Inflammatory macrophage treated with lipopolysaccharide for 1 hour (primary cell): ENCODE results near the gene PDIK1L.
A peak's percentile ranks its signal among the peaks of the same experiment; 100 is the strongest.

Experiments
- DNase-seq, 2 donors: peaks; one replicate each; pipeline ENCODE4 v3.0.0-alpha.2; 2020 to 2022

PDIK1L gene

DNA sequence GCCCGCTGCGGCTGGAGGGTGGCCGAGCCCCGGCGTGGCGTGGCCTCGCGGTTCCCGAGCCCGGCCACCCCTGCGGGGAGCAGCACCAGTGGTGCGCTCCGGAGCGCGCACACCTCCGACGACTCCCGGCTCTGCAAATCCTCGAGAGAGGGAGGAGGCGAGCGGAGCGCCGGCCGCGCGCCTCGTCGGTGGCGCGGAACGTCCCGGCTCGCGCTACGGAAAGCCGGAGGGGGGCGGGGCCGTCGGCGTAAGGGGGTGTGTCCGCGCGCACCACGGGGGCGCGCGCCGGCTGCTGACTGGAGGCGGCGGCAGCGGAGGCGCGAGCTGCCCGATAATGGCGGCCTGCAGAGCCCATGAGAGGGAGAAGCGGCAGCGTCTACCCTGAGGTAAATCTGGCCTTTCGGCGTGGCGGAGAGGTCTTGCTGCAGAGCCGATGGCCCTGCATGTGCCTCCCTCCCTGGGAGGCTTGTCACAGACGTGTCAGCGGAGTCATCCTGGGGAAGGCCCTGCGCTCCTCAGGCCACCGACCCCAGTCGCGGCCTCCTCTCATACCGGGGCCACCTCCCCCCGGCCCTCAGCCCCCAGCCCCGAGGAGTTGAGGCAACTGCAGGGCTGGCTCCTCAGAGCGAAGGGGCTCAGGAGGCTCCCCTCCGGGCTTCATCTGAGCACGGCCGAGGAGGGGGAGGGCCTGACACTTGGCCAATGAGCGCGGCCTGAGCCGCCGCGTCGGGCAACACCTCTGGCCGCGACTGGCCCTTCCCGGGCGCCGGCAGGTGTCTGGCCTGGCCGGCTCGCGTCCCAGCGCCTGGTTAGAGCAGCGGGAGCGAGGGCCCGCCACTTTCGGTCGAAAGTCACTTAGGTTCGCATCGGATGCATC is at the start of gene PDIK1L:
TSS of gene PDIK1L (plus strand) at position 295 of the 877 bp plus-strand sequence. CDS start 2,485 bp downstream, outside the sequence.
- peak; percentile 92 to 96 for DNase-seq

DNA sequence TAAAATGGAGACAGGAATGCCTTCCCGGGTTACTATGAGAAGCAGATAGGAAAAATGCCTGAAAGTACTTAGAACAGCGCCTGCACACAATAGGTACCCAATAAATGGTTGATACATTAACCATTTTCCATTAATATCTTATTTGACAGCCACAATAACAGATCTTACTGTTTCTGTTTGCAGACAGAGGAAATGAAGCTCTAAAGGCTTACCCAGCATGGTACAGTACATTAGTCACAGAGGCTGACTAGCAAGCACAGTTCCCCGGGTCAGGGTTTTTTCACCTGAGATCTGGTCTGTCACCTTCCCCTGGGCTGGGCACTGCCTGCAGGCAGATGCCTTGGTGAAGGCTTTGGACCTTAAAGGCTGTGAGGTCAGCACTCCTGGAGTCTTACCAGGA is 47.1 kb upstream of the PDIK1L start:
- DNase-seq, result no peak

- DNase-seq, result no peak
These were observed 45.5 kb upstream of the PDIK1L start for GRCh38 chr1:26066160-26066559.

DNA sequence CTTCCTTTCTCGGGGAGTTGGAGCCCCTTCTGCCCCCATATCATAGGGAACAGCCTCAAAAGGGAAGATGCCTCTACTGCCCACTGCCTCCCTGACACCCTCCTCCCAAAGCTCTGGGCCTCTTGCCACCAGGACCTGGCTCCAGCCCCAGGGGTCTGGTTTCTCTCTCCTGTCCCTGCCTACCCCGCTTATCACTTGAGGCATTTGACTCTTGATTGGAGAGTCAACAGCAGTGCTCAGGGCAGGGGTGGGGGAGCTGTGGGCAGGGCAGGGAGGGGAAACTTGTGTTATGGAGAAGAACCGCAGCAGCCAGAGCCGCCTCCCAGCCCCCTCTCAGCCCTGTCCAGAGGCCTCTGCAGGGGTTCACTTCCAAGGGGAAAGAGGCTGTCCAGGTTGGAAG is 44.8 kb upstream of the PDIK1L start:
- no peak for DNase-seq

- DNase-seq, result no peak
These were observed 44.2 kb upstream of the PDIK1L start, which contains the start of gene TRIM63 for GRCh38 chr1:26067432-26067911. TSS of gene TRIM63 (minus strand) at chr1:26067630. CDS start at chr1:26067494, 136 bp downstream.

- DNase-seq, result no peak
These were observed 41.7 kb upstream of the PDIK1L start for GRCh38 chr1:26069941-26070295.

DNA sequence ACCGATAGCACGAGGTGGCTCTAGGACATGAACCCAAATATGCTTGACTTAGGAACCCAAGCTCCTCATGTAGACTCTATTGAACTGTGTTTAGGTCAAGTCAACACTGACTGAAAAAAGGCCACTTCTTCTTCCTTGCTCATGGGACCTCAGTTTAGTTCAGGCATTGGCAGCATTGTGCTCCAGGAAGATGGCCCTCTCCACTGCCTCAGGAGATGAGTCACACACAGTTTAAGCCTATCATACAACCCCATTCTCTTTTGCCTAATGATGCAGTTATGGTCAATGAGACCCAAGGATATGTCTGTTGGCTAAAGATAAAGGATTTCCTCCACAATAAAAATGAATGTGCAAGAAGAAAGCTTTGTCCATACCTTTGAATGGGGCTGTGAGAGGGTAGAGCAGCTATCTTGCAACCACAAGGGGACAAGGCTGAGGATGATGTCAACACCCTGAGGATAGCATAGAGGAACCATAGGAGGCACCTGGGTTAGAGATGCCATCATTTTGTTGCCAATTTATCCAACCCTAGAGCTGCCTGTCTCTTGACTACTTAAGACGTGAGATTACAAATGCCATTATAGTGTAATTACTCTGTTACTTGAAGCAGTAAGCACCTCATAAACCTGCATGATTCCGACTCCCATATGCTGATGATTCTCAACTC is 41.2 kb upstream of the PDIK1L start:
- DNase-seq, result no peak

- DNase-seq, result no peak
These were observed 40.7 kb upstream of the PDIK1L start for GRCh38 chr1:26070963-26071342.

DNA sequence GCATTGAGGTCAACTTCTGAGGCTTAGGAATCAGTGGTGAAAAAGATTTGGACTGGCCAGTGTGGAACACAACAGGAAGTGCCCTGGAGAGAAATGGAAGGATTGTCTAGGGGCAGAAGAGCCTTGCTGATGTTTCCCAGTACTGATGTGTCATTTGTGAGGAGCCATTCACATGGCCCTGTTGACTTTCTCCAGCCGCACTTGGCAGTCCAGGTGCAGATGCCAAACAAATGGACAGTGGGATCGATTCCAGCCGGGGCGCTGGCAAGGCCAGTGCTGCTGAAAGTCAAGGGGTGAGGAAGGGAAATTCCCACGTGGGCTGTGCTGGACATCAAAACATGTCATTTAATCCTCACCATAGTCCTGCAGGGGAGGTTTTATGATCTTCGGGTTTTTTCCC is 39.3 kb upstream of the PDIK1L start:
- no peak for DNase-seq

GRCh38 chr1:26075421-26076144 is 36.0 kb upstream of the PDIK1L start:
- DNase-seq, result peak in 1 of 2 donors; percentile 27

GRCh38 chr1:26077524-26077923 is 34.1 kb upstream of the PDIK1L start:
- no peak for DNase-seq

- DNase-seq, result no peak
These were observed 33.1 kb upstream of the PDIK1L start for GRCh38 chr1:26078286-26079177.

DNA sequence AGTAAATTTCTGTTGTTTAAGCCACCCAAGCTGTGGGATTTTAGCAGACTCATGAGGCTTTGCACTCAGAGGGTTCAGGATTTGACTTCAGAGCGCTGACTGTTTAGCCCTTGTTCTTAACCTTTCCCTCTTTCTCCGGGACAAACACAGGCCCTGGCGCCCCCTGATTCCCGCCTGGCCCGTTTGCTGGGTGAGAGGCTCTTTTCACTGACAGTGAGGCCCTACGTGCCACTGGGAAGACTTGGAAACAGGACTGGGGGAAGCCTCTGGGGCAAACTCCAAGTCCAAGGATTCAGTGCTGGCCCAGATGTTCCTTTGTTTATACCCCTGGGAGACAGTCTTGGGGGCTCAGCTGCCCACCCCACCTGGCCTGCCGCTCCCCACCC is 32.5 kb upstream of the PDIK1L start:
- DNase-seq, result no peak

DNA sequence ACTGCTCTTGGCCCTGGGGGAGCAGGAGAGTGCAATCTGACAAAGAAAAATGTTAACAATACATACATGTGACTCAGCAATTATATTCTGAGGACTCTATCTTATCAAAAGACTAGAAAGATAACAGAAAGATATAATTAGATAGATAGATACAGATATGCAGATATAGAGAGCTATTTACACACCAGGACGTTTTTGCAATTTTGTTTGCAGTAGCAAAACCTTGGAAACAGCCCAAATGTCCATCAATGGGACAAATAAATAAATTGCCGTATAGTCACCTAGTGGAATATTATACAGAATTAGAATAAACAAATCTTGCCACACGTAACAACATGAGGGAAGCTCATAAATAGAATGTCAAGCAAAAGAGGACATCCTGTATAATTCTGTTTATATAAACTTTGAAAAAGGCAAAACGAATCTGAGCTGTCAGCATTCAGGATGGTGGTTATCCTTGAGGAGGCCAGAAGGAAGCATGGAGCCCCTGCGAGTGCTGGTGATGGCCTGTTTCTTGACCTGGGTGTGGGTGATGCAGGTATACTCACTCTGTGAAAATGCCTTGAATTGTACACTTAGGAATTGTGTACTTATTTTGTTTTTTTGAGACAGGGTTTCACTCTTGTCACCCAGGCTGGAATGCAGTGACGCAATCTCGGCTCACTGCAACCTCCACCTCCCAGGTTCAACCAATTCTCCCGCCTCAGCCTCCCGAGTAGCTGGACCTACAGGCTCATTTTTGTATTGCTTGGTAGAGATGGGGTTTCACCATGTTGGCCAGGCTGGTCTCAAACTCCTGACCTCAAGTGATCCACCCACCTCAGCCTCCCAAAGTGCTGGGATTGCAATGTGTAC is 31.4 kb upstream of the PDIK1L start:
- no peak for DNase-seq

- no peak for DNase-seq
These were observed 30.2 kb upstream of the PDIK1L start for GRCh38 chr1:26081267-26082019.

DNA sequence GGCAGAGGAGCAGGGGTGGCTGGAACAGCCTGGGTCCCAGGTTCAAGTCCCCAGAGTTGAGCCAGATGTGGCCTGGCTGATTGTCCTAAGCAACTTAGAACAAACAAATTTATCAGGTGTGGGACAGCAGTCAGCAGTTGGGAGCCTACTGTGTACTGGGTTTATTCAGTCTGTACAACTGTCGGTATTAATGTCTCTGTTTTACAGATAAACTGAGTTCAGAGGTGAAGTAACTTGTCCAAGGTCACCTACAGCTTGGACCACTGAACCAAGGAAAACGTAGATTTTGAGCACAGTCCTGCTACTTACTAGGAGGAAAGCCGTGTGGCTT is 29.6 kb upstream of the PDIK1L start:
- DNase-seq, result no peak

DNA sequence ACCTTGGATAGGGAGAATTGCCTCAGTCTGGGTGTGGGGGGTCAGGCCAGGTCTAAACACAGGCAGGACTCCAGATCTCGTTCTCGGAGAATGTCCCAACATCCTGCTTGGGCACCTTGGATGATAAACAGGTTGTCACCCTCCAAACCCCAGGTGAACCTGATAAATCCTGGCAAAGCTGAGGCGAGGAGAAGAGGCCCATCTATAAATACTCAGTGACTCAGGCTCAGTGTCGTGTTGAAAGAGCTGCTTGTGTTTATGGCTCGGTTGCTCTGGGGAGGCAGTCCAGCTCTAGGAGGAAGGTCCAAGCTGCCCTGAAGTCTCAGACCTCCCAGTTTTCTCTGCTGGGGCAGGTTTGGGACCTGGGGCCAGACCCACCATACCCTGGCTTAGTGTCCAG is 28.4 kb upstream of the PDIK1L start:
- no peak for DNase-seq

DNA sequence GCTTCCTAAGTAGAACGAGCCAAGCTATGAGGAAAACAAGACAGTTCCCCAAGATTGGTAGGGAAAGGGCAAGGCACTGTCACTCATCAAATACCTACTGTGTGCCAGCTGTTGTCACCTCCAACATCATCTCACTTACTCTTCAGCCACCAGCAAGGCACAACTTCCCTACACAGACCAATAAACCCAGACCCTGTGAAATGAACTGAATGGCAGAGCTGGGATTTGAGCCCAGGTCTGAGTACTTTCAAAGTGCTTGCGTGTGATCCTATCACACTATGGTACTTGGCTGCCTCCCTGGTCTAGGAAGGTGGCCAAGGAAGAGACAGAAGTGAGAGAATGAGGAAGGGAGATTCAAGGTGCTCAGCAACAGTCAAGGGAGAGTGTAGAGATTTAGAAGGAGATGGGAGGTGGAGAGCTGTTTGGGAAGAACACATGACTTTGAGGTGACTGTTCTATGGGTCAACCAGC is 27.5 kb upstream of the PDIK1L start:
- no peak for DNase-seq

DNA sequence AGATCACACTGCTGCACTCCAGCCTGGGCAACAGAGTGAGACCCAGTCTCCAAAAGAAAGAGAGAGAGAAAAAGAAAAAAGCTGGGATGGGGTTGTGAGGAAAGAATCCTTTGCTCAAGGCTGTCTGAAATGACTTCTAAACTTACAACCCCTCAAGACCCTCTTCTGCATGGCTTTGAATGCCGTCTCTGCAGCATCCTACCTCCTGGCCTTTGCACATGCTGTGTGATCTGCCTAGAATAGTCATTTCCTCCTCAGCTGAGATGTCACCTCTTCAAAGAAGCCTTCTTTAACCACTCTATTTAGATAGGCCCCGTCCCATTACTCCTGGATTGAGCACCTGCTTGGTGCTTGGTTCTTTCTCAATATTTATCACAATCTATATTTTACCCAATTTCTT is 26.8 kb upstream of the PDIK1L start:
- DNase-seq, result no peak

GRCh38 chr1:26089125-26089524 is 22.5 kb upstream of the PDIK1L start:
- DNase-seq, result no peak

DNA sequence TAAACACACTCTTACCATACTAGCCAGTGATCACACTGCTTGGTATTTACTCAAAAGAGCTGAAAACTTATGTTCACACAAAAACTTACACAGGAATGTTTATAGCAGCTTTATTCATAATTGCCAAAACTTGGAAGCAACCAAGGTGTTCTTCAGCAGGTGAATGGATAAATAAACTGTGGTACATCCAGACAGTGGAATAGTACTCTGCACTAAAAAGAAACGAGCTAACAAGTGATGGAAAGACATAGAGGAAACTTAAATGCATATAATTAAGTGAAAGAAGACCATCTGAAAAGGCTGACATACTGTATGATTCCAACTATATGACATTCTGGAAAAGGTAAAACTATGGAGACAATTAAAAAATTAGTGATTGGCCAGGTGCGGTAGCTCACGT is 20.7 kb upstream of the PDIK1L start:
- DNase-seq, result no peak
